GM19025 (cell line): ENCODE measurements around the gene ENTPD8.
"Not testable (repeated sequence)": the region's sequence is repeated elsewhere in the genome, so short reads cannot be mapped to it uniquely, and the experiment has no call there.

ENCODE experiments used
- ATAC-seq: cut with Tn5 transposase; IDR thresholded peaks from one replicate; pipeline ENCODE4 v1.9.1; 2021; ENCODE audit warnings: mild to moderate bottlenecking, low read depth, moderate library complexity; ENCODE audit not compliant: unreplicated experiment

Gene ENTPD8

DNA sequence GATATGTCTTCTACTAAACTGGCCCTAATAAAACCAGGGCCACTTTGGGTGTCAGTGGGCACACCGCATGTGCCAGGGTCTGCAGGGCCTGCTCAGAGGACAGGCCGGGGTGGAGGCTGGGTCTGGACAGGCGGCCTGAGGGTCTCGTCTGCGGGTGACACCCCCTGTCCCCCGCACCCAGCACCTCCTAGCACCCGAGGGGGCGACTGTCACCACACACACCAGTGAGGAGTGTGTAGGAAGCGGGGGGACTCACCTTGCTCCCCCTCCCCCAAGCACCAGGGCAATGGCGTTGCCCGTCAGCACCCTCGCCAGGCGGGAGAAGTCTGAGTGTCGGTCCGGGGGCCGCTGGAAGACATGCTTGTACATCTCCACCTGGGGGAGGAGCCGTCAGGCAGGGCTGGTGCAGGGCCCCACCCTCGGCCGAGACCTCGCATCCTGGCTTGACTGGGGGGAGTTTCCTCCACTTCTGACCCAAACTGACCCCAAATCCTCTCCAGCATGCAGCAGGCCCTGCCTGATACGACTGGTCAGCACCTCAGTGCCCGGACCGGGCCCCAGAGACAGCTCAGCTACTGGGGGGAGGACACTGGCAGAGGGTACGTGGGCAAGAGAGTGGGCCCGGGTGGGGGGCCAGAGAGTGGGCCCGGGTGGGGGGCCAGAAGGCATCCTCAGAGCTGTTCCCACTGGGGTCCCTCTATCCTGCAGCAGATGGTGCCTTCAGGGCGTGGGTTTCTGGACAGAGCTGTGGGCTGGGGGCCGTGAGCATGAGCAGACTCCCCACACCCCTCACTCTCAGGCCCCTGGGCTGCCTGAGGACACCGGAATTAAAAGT, 36.8 kb upstream of the ENTPD8 start:
- ATAC-seq: no peak

DNA sequence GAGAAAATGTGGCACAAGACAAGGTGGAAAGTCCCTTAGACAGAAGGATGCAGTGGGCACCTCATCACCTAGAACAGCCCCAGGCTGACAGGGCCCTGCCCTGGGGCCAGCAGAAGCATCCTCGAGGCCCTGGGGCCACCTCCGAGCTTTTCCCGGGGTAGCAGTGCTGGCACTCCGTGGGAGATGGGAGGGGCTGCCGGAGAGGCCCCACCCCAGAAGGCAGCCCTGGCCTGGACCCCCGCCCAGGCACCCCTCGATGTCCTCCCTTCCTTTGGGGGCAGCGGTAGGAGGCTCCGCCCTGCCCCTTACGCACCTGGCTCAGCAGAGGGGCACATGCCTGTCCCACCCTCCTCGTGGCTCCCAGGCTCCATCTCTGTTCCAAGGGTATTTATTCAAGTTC, 35.7 kb upstream of the ENTPD8 start:
- no peak for ATAC-seq

- ATAC-seq: no peak
These were observed 34.5 kb upstream of the ENTPD8 start for GRCh38 chr9:137475666-137476065.

- ATAC-seq: no peak
These were observed 33.1 kb upstream of the ENTPD8 start for GRCh38 chr9:137474271-137474670.

DNA sequence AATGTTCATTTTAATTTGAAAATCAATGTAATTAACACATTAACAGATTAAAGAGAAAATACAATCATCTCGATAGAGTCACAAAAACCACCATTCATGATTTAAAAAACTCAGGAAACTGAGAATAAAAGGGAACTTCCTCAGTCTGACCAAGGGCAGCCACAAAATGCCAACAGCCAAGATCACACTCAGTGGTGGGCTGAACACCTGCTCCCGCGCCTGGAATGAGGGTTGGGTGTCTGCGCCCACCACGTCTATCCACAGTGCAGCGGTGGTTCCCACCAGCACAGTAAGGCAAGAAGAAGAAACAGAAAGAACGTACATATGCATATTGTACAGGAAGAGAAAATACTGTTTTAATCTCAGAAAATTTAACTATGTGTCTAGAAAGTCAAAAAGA, 29.6 kb upstream of the ENTPD8 start:
- no peak for ATAC-seq

- ATAC-seq: no peak
These were observed 26.7 kb upstream of the ENTPD8 start for GRCh38 chr9:137467896-137468295.

- ATAC-seq: no peak
These were observed 26.0 kb upstream of the ENTPD8 start for GRCh38 chr9:137467161-137467581.

DNA sequence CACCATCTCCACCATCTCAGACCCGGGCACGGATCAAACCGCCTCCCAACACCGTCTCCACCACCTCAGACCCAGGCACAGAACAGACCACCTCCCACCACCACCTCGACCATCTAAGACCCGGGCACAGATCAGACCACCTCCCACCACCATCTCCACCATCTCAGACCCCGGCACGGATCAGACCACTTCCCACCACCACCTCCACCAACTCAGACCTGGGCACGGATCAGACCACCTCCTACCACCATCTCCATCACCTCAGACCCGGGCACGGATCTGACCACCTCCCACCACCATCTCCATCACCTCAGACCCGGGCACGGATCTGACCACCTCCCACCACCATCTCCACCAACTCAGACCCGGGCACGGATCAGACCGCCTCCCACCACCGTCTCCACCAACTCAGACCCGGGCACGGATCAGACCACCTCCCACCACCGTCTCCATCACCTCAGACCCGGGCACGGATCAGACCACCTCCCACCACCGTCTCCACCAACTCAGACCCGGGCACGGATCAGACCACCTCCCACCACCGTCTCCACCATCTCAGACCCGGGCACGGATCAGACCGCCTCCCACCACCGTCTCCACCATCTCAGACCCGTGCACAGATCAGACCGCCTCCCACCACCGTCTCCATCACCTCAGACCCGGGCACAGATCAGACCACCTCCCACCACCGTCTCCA, 25.4 kb upstream of the ENTPD8 start:
- not testable (repeated sequence) for ATAC-seq

GRCh38 chr9:137465720-137466388, 24.7 kb upstream of the ENTPD8 start:
- ATAC-seq: no peak

- no peak for ATAC-seq
These were observed 24.0 kb upstream of the ENTPD8 start for GRCh38 chr9:137465000-137465719.

- no peak for ATAC-seq
These were observed 23.3 kb upstream of the ENTPD8 start for GRCh38 chr9:137464291-137464999.

- ATAC-seq: no peak
These were observed 22.8 kb upstream of the ENTPD8 start for GRCh38 chr9:137463931-137464290.

DNA sequence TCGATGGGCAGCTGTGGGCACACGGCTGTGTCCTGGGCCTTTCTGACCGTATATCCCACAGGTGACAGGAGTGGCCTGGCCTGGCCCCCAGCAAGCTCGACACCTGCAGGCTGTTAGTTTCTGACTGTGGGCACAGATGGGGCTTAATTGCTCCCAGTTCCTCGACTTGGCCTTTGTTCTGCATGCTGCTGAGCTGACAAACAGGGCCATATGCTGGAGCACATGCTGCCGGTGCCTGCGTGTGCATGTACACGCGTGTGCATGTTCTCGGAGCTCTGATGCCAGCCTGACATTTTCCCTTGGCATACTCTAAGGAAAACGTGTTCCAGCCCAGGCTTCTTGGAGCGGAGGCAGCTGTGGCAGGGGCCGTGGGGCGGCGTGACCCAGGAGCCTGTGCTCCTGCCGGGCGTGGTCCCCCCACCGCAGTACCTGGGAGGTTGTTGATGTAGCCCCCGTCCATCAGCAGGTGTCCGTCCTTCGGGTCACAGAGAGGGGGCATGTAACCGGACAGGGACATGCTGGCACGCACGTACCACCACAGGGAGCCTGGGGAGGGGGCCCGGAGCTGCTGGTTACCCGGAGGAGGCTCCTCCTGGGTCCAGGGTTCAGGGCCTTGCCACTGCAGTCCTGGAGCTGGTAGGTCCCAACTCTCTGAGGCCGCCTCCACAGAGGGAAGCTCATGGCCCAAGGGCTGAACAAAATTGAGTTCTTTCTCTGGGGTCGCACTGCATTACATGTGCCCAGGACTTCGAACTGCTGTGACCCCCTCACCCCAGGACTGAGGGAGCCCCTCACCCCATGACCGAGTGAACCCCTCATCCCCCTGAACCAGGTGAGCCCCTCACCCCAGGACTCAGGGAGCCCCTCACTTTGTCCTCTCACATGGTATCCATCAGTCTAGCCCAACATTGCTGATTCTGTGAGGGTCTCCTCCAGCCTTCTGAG, 22.1 kb upstream of the ENTPD8 start:
- ATAC-seq: no peak

GRCh38 chr9:137462396-137462985, 21.3 kb upstream of the ENTPD8 start:
- ATAC-seq: no peak

DNA sequence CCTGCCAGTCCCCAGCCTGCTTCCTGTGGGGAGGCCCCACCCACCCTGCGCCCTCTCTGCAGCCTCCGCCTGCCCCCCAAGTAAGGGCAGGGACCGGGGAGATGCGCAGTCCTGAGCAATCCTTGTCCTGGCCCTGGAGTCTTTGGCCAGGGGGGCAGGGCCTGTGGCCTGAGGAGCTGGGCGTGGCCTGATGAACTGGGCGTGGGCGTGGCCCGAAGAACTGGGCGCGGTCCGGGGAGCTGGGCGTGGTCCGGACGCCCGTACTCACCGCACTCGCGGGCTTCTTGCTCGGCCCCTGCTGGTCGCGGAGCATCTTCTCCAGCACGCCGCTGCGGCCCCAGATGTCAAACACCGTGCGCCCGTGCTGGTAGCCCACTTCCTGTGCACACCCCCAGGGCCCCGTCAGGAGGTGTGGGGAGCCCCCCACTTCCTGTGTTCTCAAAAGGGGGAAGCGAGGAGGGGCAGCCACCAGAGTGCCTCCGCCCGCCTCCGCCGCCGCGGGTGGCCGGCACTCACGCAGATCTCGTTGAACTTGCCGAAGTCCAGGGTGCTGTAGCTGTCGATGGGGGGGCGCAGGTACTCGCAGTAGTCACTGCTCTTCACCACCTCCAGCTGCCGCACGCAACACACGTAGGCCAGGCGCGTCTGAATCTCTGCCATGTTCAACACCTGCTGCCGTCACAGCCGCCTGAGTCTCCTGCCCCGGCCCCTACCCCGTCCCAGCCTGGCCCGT, 20.7 kb upstream of the ENTPD8 start:
- no peak for ATAC-seq

GRCh38 chr9:137461316-137461662, 20.1 kb upstream of the ENTPD8 start:
- no peak for ATAC-seq

GRCh38 chr9:137460363-137461315, 19.5 kb upstream of the ENTPD8 start:
- ATAC-seq: no peak
